GM18858 (cell line): Measurements from ENCODE around the gene TNNC1.
A peak's percentile ranks its signal among the peaks of the same experiment; 100 is the strongest.

ENCODE experiments used
- ATAC-seq: cut with Tn5 transposase; IDR thresholded peaks from one replicate; pipeline ENCODE4 v1.9.1; 2021; ENCODE audit not compliant: unreplicated experiment

TNNC1 gene

GRCh38 chr3:52458770-52459545, 5.1 kb upstream of the TNNC1 start:
- ATAC-seq, result no peak

- no peak for ATAC-seq
Observed at GRCh38 chr3:52458031-52458760, 4.4 kb upstream of the TNNC1 start.

- no peak for ATAC-seq
Observed at GRCh38 chr3:52456800-52457183, 3.0 kb upstream of the TNNC1 start.

GRCh38 chr3:52456169-52456799, 2.4 kb upstream of the TNNC1 start:
- no peak for ATAC-seq

GRCh38 chr3:52455283-52456168, 1.7 kb upstream of the TNNC1 start, which contains the start of gene NISCH:
Gene NISCH (plus strand): TSS chr3:52455604. CDS start chr3:52455642, 38 bp downstream.
- ATAC-seq, result peak; percentile 57

- no peak for ATAC-seq
Observed at GRCh38 chr3:52454938-52455282, 1.1 kb upstream of the TNNC1 start.

- no peak for ATAC-seq
Observed at GRCh38 chr3:52454250-52454937, 553 bp upstream of the TNNC1 start.

GRCh38 chr3:52452570-52453221, 1.1 kb downstream of the TNNC1 start:
- ATAC-seq, result no peak

- no peak for ATAC-seq
Observed at GRCh38 chr3:52452126-52452525, 1.7 kb downstream of the TNNC1 start.

- no peak for ATAC-seq
Observed at GRCh38 chr3:52451237-52452083, 2.4 kb downstream of the TNNC1 start.

GRCh38 chr3:52450489-52451236, 3.2 kb downstream of the TNNC1 start:
- ATAC-seq, result no peak

GRCh38 chr3:52447512-52448355, 6.1 kb downstream of the TNNC1 start:
- no peak for ATAC-seq

GRCh38 chr3:52446631-52447511, 7.0 kb downstream of the TNNC1 start:
- ATAC-seq, result no peak

GRCh38 chr3:52446042-52446441, 7.8 kb downstream of the TNNC1 start:
- ATAC-seq, result no peak

- no peak for ATAC-seq
Observed at GRCh38 chr3:52444860-52445793, 8.7 kb downstream of the TNNC1 start, which contains the start of gene SEMA3G. Gene SEMA3G (minus strand): TSS chr3:52445103. CDS start chr3:52445027, 76 bp downstream.
